ENCODE data around the gene CRHR2. TPM values are rescaled to one million over a fixed set of nuclear protein-coding genes. Genes with fewer than 3 reads are reported as not detected.

CRHR2 gene
- polyA plus RNA-seq, 1 experiment = not detected

DNA sequence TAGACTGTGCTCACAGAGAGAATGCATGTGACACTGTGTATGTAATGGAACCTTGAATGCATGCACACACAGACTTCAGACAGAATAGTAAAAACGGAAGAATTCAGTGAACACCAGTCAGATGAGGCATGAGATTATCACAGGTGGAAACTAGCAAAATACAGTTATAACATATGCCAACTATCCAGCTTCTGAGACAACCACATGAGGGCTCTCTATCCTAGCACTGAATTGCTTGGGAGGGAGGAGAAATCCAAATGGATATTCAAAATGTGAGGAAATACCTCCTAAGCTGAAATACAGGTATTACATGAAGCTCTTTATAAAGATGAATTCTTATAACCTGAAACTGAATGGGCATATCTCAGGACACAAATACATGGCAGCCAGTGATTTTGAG, 57.0 kb downstream of the CRHR2 start:
- no peak for DNase-seq (ENCODE audit: low read depth)
- TF ChIP-seq, protein P1, sequence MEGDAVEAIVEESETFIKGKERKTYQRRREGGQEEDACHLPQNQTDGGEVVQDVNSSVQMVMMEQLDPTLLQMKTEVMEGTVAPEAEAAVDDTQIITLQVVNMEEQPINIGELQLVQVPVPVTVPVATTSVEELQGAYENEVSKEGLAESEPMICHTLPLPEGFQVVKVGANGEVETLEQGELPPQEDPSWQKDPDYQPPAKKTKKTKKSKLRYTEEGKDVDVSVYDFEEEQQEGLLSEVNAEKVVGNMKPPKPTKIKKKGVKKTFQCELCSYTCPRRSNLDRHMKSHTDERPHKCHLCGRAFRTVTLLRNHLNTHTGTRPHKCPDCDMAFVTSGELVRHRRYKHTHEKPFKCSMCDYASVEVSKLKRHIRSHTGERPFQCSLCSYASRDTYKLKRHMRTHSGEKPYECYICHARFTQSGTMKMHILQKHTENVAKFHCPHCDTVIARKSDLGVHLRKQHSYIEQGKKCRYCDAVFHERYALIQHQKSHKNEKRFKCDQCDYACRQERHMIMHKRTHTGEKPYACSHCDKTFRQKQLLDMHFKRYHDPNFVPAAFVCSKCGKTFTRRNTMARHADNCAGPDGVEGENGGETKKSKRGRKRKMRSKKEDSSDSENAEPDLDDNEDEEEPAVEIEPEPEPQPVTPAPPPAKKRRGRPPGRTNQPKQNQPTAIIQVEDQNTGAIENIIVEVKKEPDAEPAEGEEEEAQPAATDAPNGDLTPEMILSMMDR (IDR thresholded peaks at IDR 0.05; ENCODE audit: insufficient read depth, low read depth, low read length) = no peak
- Histone ChIP-seq H3K36me3 (ENCODE audit: control insufficient read depth, insufficient read depth, low read length) (peaks cover 21% of the 10 kb centered on the region), H3K4me3 (ENCODE audit: low read depth, low read length) (no peak overlapping the region), H3K27me3 (ENCODE audit: control insufficient read depth, insufficient read depth, low read length) (no peaks in the 10 kb centered on the region)
- ChIA-PET CTCF (interaction anchor here (0.5 to 0.7 kb wide), 2 partner anchors 26 to 332 kb away, joined by 3 read pairs; no protein-coding TSS in a partner anchor), POLR2A (no interaction called here)

GRCh38 chr7:30618961-30619360, 63.3 kb downstream of the CRHR2 start:
- Histone ChIP-seq H3K36me3 (ENCODE audit: control insufficient read depth, insufficient read depth, low read length) (peaks cover 31% of the 10 kb centered on the region), H3K27me3 (ENCODE audit: control insufficient read depth, insufficient read depth, low read length) (no peaks in the 10 kb centered on the region), H3K4me3 (ENCODE audit: low read depth, low read length) (no peak overlapping the region)
- CTCF ChIA-PET = interaction anchor here (0.9 to 1.4 kb wide), 3 partner anchors 9 to 10 kb away, joined by 3 to 4 read pairs (median 3); no protein-coding TSS in a partner anchor
- POLR2A ChIA-PET = no interaction called here
- TF ChIP-seq, protein P1 (IDR thresholded peaks at IDR 0.05; ENCODE audit: insufficient read depth, low read depth, low read length) = no peak
- DNase-seq (ENCODE audit: low read depth) = no peak

- TF ChIP-seq, protein P1 (IDR thresholded peaks at IDR 0.05; ENCODE audit: insufficient read depth, low read depth, low read length) = no peak
- DNase-seq (ENCODE audit: low read depth) = no peak
- ChIA-PET CTCF (interaction anchor here (0.6 to 1.4 kb wide), 3 partner anchors 11 to 1165 kb away, joined by 3 read pairs; no protein-coding TSS in a partner anchor), POLR2A (no interaction called here)
- Histone ChIP-seq H3K27me3 (ENCODE audit: control insufficient read depth, insufficient read depth, low read length) (no peaks in the 10 kb centered on the region), H3K4me3 (ENCODE audit: low read depth, low read length) (no peak overlapping the region), H3K36me3 (ENCODE audit: control insufficient read depth, insufficient read depth, low read length) (peaks cover 32% of the 10 kb centered on the region)
Measured at GRCh38 chr7:30618080-30618676, 64.1 kb downstream of the CRHR2 start.

- peaks cover 32% of the 10 kb centered on the region for H3K36me3 ChIP-seq (ENCODE audit: control insufficient read depth, insufficient read depth, low read length)
- POLR2A ChIA-PET = no interaction called here
- no peaks in the 10 kb centered on the region for H3K27me3 ChIP-seq (ENCODE audit: control insufficient read depth, insufficient read depth, low read length)
- TF ChIP-seq, protein P1 (IDR thresholded peaks at IDR 0.05; ENCODE audit: insufficient read depth, low read depth, low read length) = no peak
- no peak overlapping the region for H3K4me3 ChIP-seq (ENCODE audit: low read depth, low read length)
- CTCF ChIA-PET = interaction anchor here (0.6 kb wide), 1 partner anchor 10 kb away, joined by 4 read pairs; no protein-coding TSS in a partner anchor
- no peak for DNase-seq (ENCODE audit: low read depth)
Measured at GRCh38 chr7:30617359-30617758, 64.9 kb downstream of the CRHR2 start.

DNA sequence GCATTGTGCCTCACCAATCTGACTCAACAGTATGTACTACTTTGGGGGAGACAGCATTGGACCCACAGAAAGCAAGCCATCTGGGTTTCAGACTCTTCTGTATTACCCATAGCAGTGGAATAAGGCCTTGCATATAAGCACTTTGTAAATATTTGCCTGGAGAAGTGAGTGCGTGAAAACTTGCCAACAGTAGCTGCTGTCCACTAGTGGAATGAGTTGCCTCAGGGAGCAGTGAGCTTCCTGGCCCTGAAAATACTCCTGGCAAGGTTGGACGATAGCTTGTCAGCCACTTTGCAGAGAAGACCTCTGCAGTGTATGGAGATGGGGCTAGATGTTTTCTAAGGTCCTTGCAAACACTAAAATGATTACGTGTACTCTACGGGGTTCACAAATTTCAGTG, 65.9 kb downstream of the CRHR2 start:
- TF ChIP-seq, protein P1 (IDR thresholded peaks at IDR 0.05; ENCODE audit: insufficient read depth, low read depth, low read length) = no peak
- ChIA-PET POLR2A (no interaction called here), CTCF (no interaction called here)
- DNase-seq (ENCODE audit: low read depth) = no peak
- Histone ChIP-seq H3K36me3 (ENCODE audit: control insufficient read depth, insufficient read depth, low read length) (peaks cover 27% of the 10 kb centered on the region), H3K4me3 (ENCODE audit: low read depth, low read length) (no peak overlapping the region), H3K27me3 (ENCODE audit: control insufficient read depth, insufficient read depth, low read length) (no peaks in the 10 kb centered on the region)

Data from BJ (cell line).